H9 (cell line): ENCODE measurements around the gene EDN1. TPM values are rescaled to one million over a fixed set of nuclear protein-coding genes. Genes with fewer than 3 reads are reported as not detected.

Source experiments
- DNase-seq: peaks from one replicate; pipeline ENCODE4 v3.0.0-alpha.2; 2017
- H2AFZ ChIP-seq: one replicate; pipeline ENCODE4 v1.6.1; 2013; ENCODE audit warnings: mild to moderate bottlenecking, low read length, control low read depth, moderate library complexity
- H2AK5ac ChIP-seq: 2 replicates; pipeline ENCODE4 v1.6.1; 2013; ENCODE audit warnings: low read length, control low read depth, mixed read lengths; ENCODE audit not compliant: insufficient read length
- H2BK120ac ChIP-seq: one replicate; pipeline ENCODE4 v1.6.1; 2013; ENCODE audit warnings: low read depth, mild to moderate bottlenecking, low read length, control low read depth, inconsistent platforms; ENCODE audit not compliant: poor library complexity, severe bottlenecking
- H2BK12ac ChIP-seq: 2 replicates; pipeline ENCODE4 v1.6.1; 2013; ENCODE audit warnings: low read length, control low read depth, mixed read lengths, low read depth; ENCODE audit not compliant: insufficient read length
- H2BK15ac ChIP-seq: 2 replicates; pipeline ENCODE4 v1.6.1; 2013; ENCODE audit warnings: low read depth, low read length, control low read depth
- H2BK20ac ChIP-seq: one replicate; pipeline ENCODE4 v1.6.1; 2013; ENCODE audit warnings: low read depth, mild to moderate bottlenecking, low read length, control low read depth, inconsistent platforms; ENCODE audit not compliant: poor library complexity, severe bottlenecking
- H2BK5ac ChIP-seq: 2 replicates; pipeline ENCODE4 v1.6.1; 2013; ENCODE audit warnings: low read length, control low read depth, mixed read lengths; ENCODE audit not compliant: insufficient read length
- H3K14ac ChIP-seq: 2 replicates; pipeline ENCODE4 v1.6.1; 2013; ENCODE audit warnings: low read length, control low read depth; ENCODE audit not compliant: insufficient read depth
- H3K18ac ChIP-seq: 2 replicates; pipeline ENCODE4 v1.6.1; 2013; ENCODE audit warnings: low read depth, mild to moderate bottlenecking, mixed read lengths, low read length, control low read depth; ENCODE audit not compliant: insufficient read length
- H3K23ac ChIP-seq: 2 replicates; pipeline ENCODE4 v1.6.1; 2013; ENCODE audit warnings: low read length, control low read depth, mixed read lengths, low read depth; ENCODE audit not compliant: insufficient read length
- H3K23me2 ChIP-seq: 2 replicates; pipeline ENCODE4 v1.6.1; 2013; ENCODE audit warnings: low read depth, mild to moderate bottlenecking, mixed read lengths, low read length, control low read depth; ENCODE audit not compliant: insufficient read length, poor library complexity, severe bottlenecking
- H3K27ac ChIP-seq: 2 replicates; pipeline ENCODE4 v1.5.1; 2013; ENCODE audit warnings: low read length, control low read depth, mixed read lengths, low read depth; ENCODE audit not compliant: insufficient read length
- H3K27me3 ChIP-seq: 2 replicates; pipeline ENCODE4 v1.6.1; 2013; ENCODE audit warnings: low read length, control low read depth, inconsistent platforms; ENCODE audit not compliant: insufficient read depth
- H3K4ac ChIP-seq: 2 replicates; pipeline ENCODE4 v1.6.1; 2013; ENCODE audit warnings: low read depth, mild to moderate bottlenecking, control low read depth, inconsistent platforms, low read length, moderate library complexity
- H3K4me1 ChIP-seq: 2 replicates; pipeline ENCODE4 v1.6.1; 2013; ENCODE audit warnings: low read length, control low read depth, inconsistent platforms; ENCODE audit not compliant: insufficient read depth
- H3K4me2 ChIP-seq: 2 replicates; pipeline ENCODE4 v1.6.1; 2013; ENCODE audit warnings: low read length, control low read depth, mixed read lengths; ENCODE audit not compliant: insufficient read length, insufficient read depth
- H3K56ac ChIP-seq: 2 replicates; pipeline ENCODE4 v1.6.1; 2013; ENCODE audit warnings: low read depth, mild to moderate bottlenecking, mixed read lengths, low read length, control low read depth; ENCODE audit not compliant: insufficient read length
- H3K79me1 ChIP-seq: 2 replicates; pipeline ENCODE4 v1.6.1; 2013; ENCODE audit warnings: low read depth, mild to moderate bottlenecking, moderate library complexity, low read length, control low read depth, inconsistent platforms; ENCODE audit not compliant: insufficient read depth, poor library complexity, severe bottlenecking
- H3K79me2 ChIP-seq: 2 replicates; pipeline ENCODE4 v1.6.1; 2013; ENCODE audit warnings: low read length, control low read depth, inconsistent platforms; ENCODE audit not compliant: insufficient read depth
- H3K9ac ChIP-seq: 2 replicates; pipeline ENCODE4 v1.6.1; 2013; ENCODE audit warnings: low read length, control low read depth, mixed read lengths; ENCODE audit not compliant: insufficient read length; ENCODE audit errors: extremely low read depth
- H3K9me3 ChIP-seq: one replicate; pipeline ENCODE4 v1.6.1; 2013; ENCODE audit warnings: low read depth, low read length, inconsistent platforms; ENCODE audit not compliant: control insufficient read depth
- H3T11ph ChIP-seq: one replicate; pipeline ENCODE4 v1.6.1; 2013; ENCODE audit warnings: mild to moderate bottlenecking, low read length, control low read depth, inconsistent platforms
- H4K20me1 ChIP-seq: one replicate; pipeline ENCODE4 v1.6.1; 2013; ENCODE audit not compliant: control insufficient read depth, insufficient read length, insufficient read depth
- H4K5ac ChIP-seq: 2 replicates; pipeline ENCODE4 v1.6.1; 2013; ENCODE audit warnings: low read depth, mild to moderate bottlenecking, mixed read lengths, low read length, control low read depth; ENCODE audit not compliant: insufficient read length
- H4K8ac ChIP-seq: replicated peaks from 2 replicates; pipeline ENCODE4 v1.6.1; 2013; ENCODE audit warnings: low read length, control low read depth, mixed read lengths, low read depth; ENCODE audit not compliant: insufficient read length
- H4K91ac ChIP-seq: 2 replicates; pipeline ENCODE4 v1.6.1; 2013; ENCODE audit warnings: low read depth, mild to moderate bottlenecking, moderate library complexity, mixed read lengths, low read length, control low read depth; ENCODE audit not compliant: insufficient read length
- H3K27ac Mint-ChIP-seq, 3 experiments: 2 replicates in 2 of 3; 3 replicates in 1 of 3; pipeline ENCODE4 v1.8.0; 2020 to 2021; ENCODE audit warnings: mixed read lengths in 3 of 3, mild to moderate bottlenecking in 1 of 3, moderate library complexity in 1 of 3
- H3K27me3 Mint-ChIP-seq: 2 replicates; pipeline ENCODE4 v1.8.0; 2021; ENCODE audit warnings: low read depth, mild to moderate bottlenecking, moderate library complexity, mixed read lengths
- H3K36me3 Mint-ChIP-seq, 3 experiments: 2 replicates in 2 of 3; 3 replicates in 1 of 3; pipeline ENCODE4 v1.8.0; 2020 to 2021; ENCODE audit warnings: low read depth in 3 of 3, mixed read lengths in 3 of 3; ENCODE audit not compliant: insufficient read depth in 1 of 3
- H3K4me1 Mint-ChIP-seq, 2 experiments: 2 replicates each; pipeline ENCODE4 v1.8.0; 2020; ENCODE audit warnings: mixed read lengths in 2 of 2
- H3K4me3 Mint-ChIP-seq, 2 experiments: 2 replicates in 1 of 2; 3 replicates in 1 of 2; pipeline ENCODE4 v1.8.0; 2020 to 2021; ENCODE audit warnings: mild to moderate bottlenecking in 2 of 2, mixed read lengths in 2 of 2, moderate library complexity in 1 of 2
- H3K9me3 Mint-ChIP-seq, 2 experiments: 2 replicates in 1 of 2; 3 replicates in 1 of 2; pipeline ENCODE4 v1.8.0; 2020; ENCODE audit warnings: mild to moderate bottlenecking in 2 of 2, mixed read lengths in 2 of 2, moderate library complexity in 1 of 2
- CTCF ChIP-seq: fragments of 200-600 bp; sonication (generic); conservative IDR thresholded peaks from 3 replicates; pipeline ENCODE4 v1.8.0; 2021; ENCODE audit warnings: antibody characterized with exemption, mild to moderate bottlenecking
- WGBS: extraction: QIAGEN DNeasy Blood & Tissue Kit; methylation state at CpG from one replicate; pipeline ENCODE4 v1.1.7; 2013; ENCODE audit warnings: missing lambda C conversion rate, low lambda C conversion rate, mixed read lengths; ENCODE audit not compliant: insufficient read length; ENCODE audit errors: extremely low coverage; 5-methylcytosine and 5-hydroxymethylcytosine counted together
- total RNA-seq: library from RNA; stranded (reverse); gene quantifications from 2 replicates; pipeline ENCODE4 v1.2.1, GENCODE V29; 2021

EDN1 gene
- total RNA-seq, 1 experiment from 2014 or later: 2.1 TPM

GRCh38 chr6:12275107-12275506 is 15.1 kb upstream of the EDN1 start:
- Mint-ChIP-seq H3K9me3 (peaks cover 8 to 10% of the 10 kb centered on the region in 2 experiments), H3K27me3 (no peaks in the 10 kb centered on the region; the same call in 1 of the 2 replicates), H3K36me3 (peaks cover 0 to 7% (median 0%) of the 10 kb centered on the region in 3 experiments; a peak in 3 of 7 replicates), H3K4me3 (no peak overlapping the region), H3K27ac (no peak overlapping the region), H3K4me1 (no peaks in the 10 kb centered on the region)
- no peak overlapping the region for H3K4ac ChIP-seq
- no peak overlapping the region for H4K91ac ChIP-seq
- H4K20me1 ChIP-seq: no peaks in the 10 kb centered on the region
- no peak for DNase-seq
- H3K56ac ChIP-seq: no peak overlapping the region
- no peak overlapping the region for H3K27ac ChIP-seq
- no peak for TF ChIP-seq CTCF
- H3K4me2 ChIP-seq: no peak overlapping the region
- no peaks in the 10 kb centered on the region for H3K4me1 ChIP-seq
- no CpG with 5 or more reads among the region's 2 CpGs for WGBS
- H2BK12ac ChIP-seq: no peak overlapping the region
- no peak overlapping the region for H2BK15ac ChIP-seq
- no peaks in the 10 kb centered on the region for H3K27me3 ChIP-seq
- no peak overlapping the region for H3K23ac ChIP-seq
- no peak overlapping the region for H3K14ac ChIP-seq
- no peak overlapping the region for H3T11ph ChIP-seq
- H3K9me3 ChIP-seq: no peaks in the 10 kb centered on the region
- H4K8ac ChIP-seq: no peak overlapping the region
- no peak overlapping the region for H4K5ac ChIP-seq
- H2AK5ac ChIP-seq: no peak overlapping the region
- no peaks in the 10 kb centered on the region for H3K23me2 ChIP-seq
- H3K79me2 ChIP-seq: no peaks in the 10 kb centered on the region
- no peak overlapping the region for H2BK20ac ChIP-seq
- H3K18ac ChIP-seq: no peak overlapping the region
- H3K79me1 ChIP-seq: no peaks in the 10 kb centered on the region
- no peak overlapping the region for H3K9ac ChIP-seq
- H2AFZ ChIP-seq: no peak overlapping the region
- no peak overlapping the region for H2BK120ac ChIP-seq
- no peak overlapping the region for H2BK5ac ChIP-seq
